Ishikawa (cell line): ENCODE data around the gene SELENOH.

ENCODE experiments used
- CEBPB ChIP-seq: IDR thresholded peaks from 2 replicates; pipeline ENCODE4 v1.6.1; 2012
- CREB1 ChIP-seq: IDR thresholded peaks from 2 replicates; pipeline ENCODE4 v1.6.1; 2012; ENCODE audit warnings: low read depth
- EP300 ChIP-seq: IDR thresholded peaks from 2 replicates; pipeline ENCODE4 v1.6.1; 2012; ENCODE audit warnings: borderline replicate concordance
- FOXM1 ChIP-seq: IDR thresholded peaks from 2 replicates; pipeline ENCODE4 v1.6.1; 2012; ENCODE audit warnings: low read depth, borderline replicate concordance
- MAX ChIP-seq: IDR thresholded peaks from 2 replicates; pipeline ENCODE4 v1.6.1; 2012
- NFIC ChIP-seq: IDR thresholded peaks from 2 replicates; pipeline ENCODE4 v1.6.1; 2012
- RAD21 ChIP-seq: IDR thresholded peaks from 2 replicates; pipeline ENCODE4 v1.6.1; 2012; ENCODE audit warnings: low read depth
- REST ChIP-seq: IDR thresholded peaks from 2 replicates; pipeline ENCODE4 v1.6.1; 2012; ENCODE audit warnings: low read depth, mild to moderate bottlenecking
- TAF1 ChIP-seq: IDR thresholded peaks from 2 replicates; pipeline ENCODE4 v1.6.1; 2012; ENCODE audit warnings: low read depth, mild to moderate bottlenecking
- TCF12 ChIP-seq: IDR thresholded peaks from 2 replicates; pipeline ENCODE4 v1.6.1; 2012; ENCODE audit warnings: low read depth
- TEAD4 ChIP-seq: IDR thresholded peaks from 2 replicates; pipeline ENCODE4 v1.6.1; 2012
- YY1 ChIP-seq: IDR thresholded peaks from 2 replicates; pipeline ENCODE4 v1.6.1; 2012; ENCODE audit warnings: low read depth
- ZBTB7A ChIP-seq: IDR thresholded peaks from 2 replicates; pipeline ENCODE4 v1.6.1; 2012; ENCODE audit warnings: low read depth
- TF ChIP-seq, protein P1 (sequence below): IDR thresholded peaks from 2 replicates; pipeline ENCODE4 v1.6.1; 2012

GRCh38 chr11:57742087-57742452, 779 bp downstream of the SELENOH start:
- TF ChIP-seq REST (no peak), YY1 (no peak), EP300 (no peak), ZBTB7A (no peak), TEAD4 (no peak), RAD21 (no peak), NFIC (no peak), FOXM1 (no peak), TAF1 (no peak), CREB1 (no peak), CEBPB (no peak), TCF12 (no peak), MAX (no peak)
- TF ChIP-seq, protein P1, sequence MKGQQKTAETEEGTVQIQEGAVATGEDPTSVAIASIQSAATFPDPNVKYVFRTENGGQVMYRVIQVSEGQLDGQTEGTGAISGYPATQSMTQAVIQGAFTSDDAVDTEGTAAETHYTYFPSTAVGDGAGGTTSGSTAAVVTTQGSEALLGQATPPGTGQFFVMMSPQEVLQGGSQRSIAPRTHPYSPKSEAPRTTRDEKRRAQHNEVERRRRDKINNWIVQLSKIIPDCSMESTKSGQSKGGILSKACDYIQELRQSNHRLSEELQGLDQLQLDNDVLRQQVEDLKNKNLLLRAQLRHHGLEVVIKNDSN, result no peak
